Aorta (tissue), 5 donors: ENCODE measurements around the gene GREB1. TPM values are rescaled to one million over a fixed set of nuclear protein-coding genes. Genes with fewer than 3 reads are reported as not detected.

Experiments used
- ATAC-seq: fragments of 200-7000 bp; cut with Tn5 transposase; one replicate; pipeline ENCODE4 v1.9.1; 2022; ENCODE audit warnings: moderate library complexity; ENCODE audit not compliant: low FRiP score
- DNase-seq, 2 donors: peaks; one replicate each; pipeline ENCODE4 v3.0.0-alpha.2; 2020
- H3K27ac ChIP-seq, 2 donors: one replicate each; pipeline ENCODE4 v1.5.1; 2013; ENCODE audit warnings: low read length in 2 of 2, mild to moderate bottlenecking in 2 of 2, moderate library complexity in 2 of 2, control low read depth in 1 of 2, inconsistent platforms in 1 of 2, low read depth in 1 of 2
- H3K27me3 ChIP-seq, 2 donors: one replicate each; pipeline ENCODE4 v1.6.1; 2013; ENCODE audit warnings: control low read depth in 1 of 2, low read length in 1 of 2, mild to moderate bottlenecking in 1 of 2, moderate library complexity in 1 of 2; ENCODE audit not compliant: insufficient read depth in 2 of 2, control insufficient read depth in 1 of 2
- H3K36me3 ChIP-seq, 2 donors: one replicate each; pipeline ENCODE4 v1.6.1; 2013; ENCODE audit warnings: control low read depth in 1 of 2, low read length in 1 of 2, mild to moderate bottlenecking in 1 of 2; ENCODE audit not compliant: insufficient read depth in 2 of 2, control insufficient read depth in 1 of 2
- H3K4me1 ChIP-seq, 2 donors: one replicate each; pipeline ENCODE4 v1.6.1; 2013; ENCODE audit warnings: low read length in 2 of 2, control low read depth in 1 of 2, mild to moderate bottlenecking in 1 of 2, moderate library complexity in 1 of 2; ENCODE audit not compliant: insufficient read depth in 2 of 2, control insufficient read depth in 1 of 2
- H3K4me3 ChIP-seq, 2 donors: one replicate each; pipeline ENCODE4 v1.5.1; 2013; ENCODE audit warnings: low read length in 2 of 2, control low read depth in 1 of 2, mild to moderate bottlenecking in 1 of 2
- H3K9me3 ChIP-seq: one replicate; pipeline ENCODE4 v1.6.1; 2013; ENCODE audit warnings: mild to moderate bottlenecking, low read length; ENCODE audit not compliant: control insufficient read depth
- WGBS, 2 donors: extraction: QIAGEN DNeasy Blood & Tissue Kit; methylation state at CpG; one replicate each; pipeline ENCODE4 v1.1.7; 2013; 5-methylcytosine and 5-hydroxymethylcytosine counted together
- intact Hi-C, 2 donors: fragments of 100-400 bp; cut with DNase I; formaldehyde crosslinking; loops; one replicate each; pipeline versions ENCODE4 v1.14.2 to v1.15.0; 2022
- polyA plus RNA-seq, 2 donors: library from polyadenylated mRNA; stranded (reverse); fragments of 200-250 nt; gene quantifications; one replicate each; pipeline ENCODE4 v1.2.3, GENCODE V29; 2013
- total RNA-seq, 2 donors: library from RNA; stranded (reverse); fragmentation: NEBNext Ultra II Directional; extraction: Animal tissue kit (Norgen Biotek cat#: 25700); gene quantifications; one replicate each; pipeline ENCODE4 v1.2.1, GENCODE V29; 2021
- donor health status: healthy with polysubstance abuse.
- donor health status: Bipolar disorder and iron deficiency.
- donor health status: DM: no; HTN: no; CAD: no.
- donor health status: DM: no; HTN: no; CAD: no.
- donor health status: DM: yes; HTN: yes; CAD: no.

The GREB1 gene
- total and polyA plus RNA-seq, 4 donors, result 0.13 to 8.6 (median 7.2) TPM; not detected in 1

GRCh38 chr2:11615209-11615608, 81.4 kb downstream of the GREB1 start:
- Histone ChIP-seq H3K4me1 (no peaks in the 10 kb centered on the region), H3K27ac (no peak overlapping the region), H3K4me3 (no peak overlapping the region), H3K36me3 (no peaks in the 10 kb centered on the region), H3K9me3 (no peaks in the 10 kb centered on the region), H3K27me3 (no peaks in the 10 kb centered on the region)
- WGBS, 2 donors, result 75 to 77% methylated on average over 3 of the region's 3 CpGs
- ATAC-seq (no peak), DNase-seq (peak in 1 of 2 donors; percentile 4)
- intact Hi-C loops, result no loop called here

GRCh38 chr2:11616097-11616687, 82.3 kb downstream of the GREB1 start:
- intact Hi-C loops, result no loop called here
- WGBS, 2 donors, result 80 to 84% methylated on average over 14 of the region's 14 CpGs
- H3K27me3 ChIP-seq, result no peaks in the 10 kb centered on the region
- no peaks in the 10 kb centered on the region for H3K36me3 ChIP-seq
- H3K9me3 ChIP-seq, result no peaks in the 10 kb centered on the region
- ATAC-seq (no peak), DNase-seq (peak in 1 of 2 donors; percentile 9)
- no peaks in the 10 kb centered on the region for H3K4me1 ChIP-seq
- H3K4me3 ChIP-seq, result no peak overlapping the region
- H3K27ac ChIP-seq, result no peak overlapping the region

GRCh38 chr2:11616851-11617415, 83.1 kb downstream of the GREB1 start:
- ATAC-seq, result no peak
- H3K27me3 ChIP-seq, result no peaks in the 10 kb centered on the region
- no peak overlapping the region for H3K27ac ChIP-seq
- peak; percentile 29 to 49 for DNase-seq
- H3K36me3 ChIP-seq, result no peaks in the 10 kb centered on the region
- intact Hi-C loops, result no loop called here
- 83 to 86% methylated on average over 19 of the region's 19 CpGs for WGBS, 2 donors
- no peaks in the 10 kb centered on the region for H3K4me1 ChIP-seq
- H3K9me3 ChIP-seq, result no peaks in the 10 kb centered on the region
- no peak overlapping the region for H3K4me3 ChIP-seq

DNA sequence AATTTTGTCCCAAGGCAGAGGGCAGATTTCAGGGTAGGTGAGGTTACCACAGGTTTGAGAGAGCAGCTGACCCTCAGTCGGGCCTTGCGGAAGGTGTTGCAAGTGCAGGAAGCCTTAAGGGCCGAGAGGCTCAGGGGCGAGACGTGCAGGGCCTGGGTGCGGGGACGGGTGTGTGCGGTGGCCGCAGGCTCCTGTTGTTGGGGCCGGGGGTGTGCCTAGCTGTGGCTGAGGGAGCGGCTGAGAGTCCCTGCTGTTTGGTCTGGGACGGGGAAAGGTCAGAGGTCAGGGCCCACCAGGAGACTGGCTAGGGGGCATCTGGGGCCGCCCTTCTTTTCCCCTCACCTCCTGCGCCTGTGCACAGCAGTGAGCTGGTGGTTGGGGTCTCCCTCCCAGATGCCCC, 83.7 kb downstream of the GREB1 start:
- Histone ChIP-seq H3K4me1 (no peaks in the 10 kb centered on the region), H3K27me3 (no peaks in the 10 kb centered on the region), H3K4me3 (no peak overlapping the region), H3K9me3 (no peaks in the 10 kb centered on the region), H3K36me3 (no peaks in the 10 kb centered on the region), H3K27ac (no peak overlapping the region)
- intact Hi-C loops, result no loop called here
- ATAC-seq, result no peak
- 88 to 92% methylated on average over 13 to 14 of the region's 14 CpGs for WGBS, 2 donors
- DNase-seq, result peak in 1 of 2 donors; percentile 43

DNA sequence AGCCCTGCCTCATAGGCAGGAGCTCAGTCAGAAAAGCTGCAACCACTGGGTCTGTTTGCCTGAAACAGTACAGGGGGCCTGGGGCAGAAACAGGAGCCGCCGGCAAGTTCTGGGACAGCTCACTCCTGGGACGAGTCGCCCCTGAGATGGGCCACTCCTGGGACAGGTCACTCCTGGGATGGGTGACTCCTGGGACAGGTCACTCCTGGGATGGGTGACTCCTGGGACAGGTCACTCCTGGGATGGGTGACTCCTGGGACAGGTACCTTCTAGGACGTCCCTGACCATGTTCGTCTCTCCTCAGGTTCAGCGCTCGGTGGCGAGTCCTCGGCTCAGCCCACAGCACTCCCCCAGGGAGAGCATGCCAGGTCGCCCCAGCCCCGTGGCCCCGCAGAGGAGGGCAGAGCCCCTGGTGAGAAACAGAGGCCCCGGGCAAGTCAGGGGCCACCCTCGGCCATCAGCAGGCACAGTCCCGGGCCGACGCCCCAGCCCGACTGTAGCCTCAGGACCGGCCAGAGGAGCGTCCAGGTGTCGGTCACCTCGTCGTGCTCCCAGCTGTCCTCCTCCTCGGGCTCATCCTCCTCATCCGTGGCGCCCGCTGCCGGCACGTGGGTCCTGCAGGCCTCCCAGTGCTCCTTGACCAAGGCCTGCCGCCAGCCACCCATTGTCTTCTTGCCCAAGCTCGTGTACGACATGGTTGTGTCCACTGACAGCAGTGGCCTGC, 84.3 kb downstream of the GREB1 start:
- WGBS, 2 donors, result 92 to 94% methylated on average over 30 to 33 of the region's 33 CpGs
- peak in 1 of 2 donors; percentile 37 for DNase-seq
- intact Hi-C loops, result no loop called here
- Histone ChIP-seq H3K4me1 (no peaks in the 10 kb centered on the region), H3K36me3 (no peaks in the 10 kb centered on the region), H3K4me3 (no peak overlapping the region), H3K27ac (no peak overlapping the region), H3K27me3 (no peaks in the 10 kb centered on the region), H3K9me3 (no peaks in the 10 kb centered on the region)
- ATAC-seq, result peak; percentile 58

GRCh38 chr2:11618708-11619062, 84.8 kb downstream of the GREB1 start:
- no peak for DNase-seq
- Histone ChIP-seq H3K36me3 (no peaks in the 10 kb centered on the region), H3K4me1 (no peaks in the 10 kb centered on the region), H3K4me3 (no peak overlapping the region), H3K9me3 (no peaks in the 10 kb centered on the region), H3K27ac (no peak overlapping the region), H3K27me3 (no peaks in the 10 kb centered on the region)
- no peak for ATAC-seq
- intact Hi-C loops, result no loop called here
- WGBS, 2 donors, result 92 to 94% methylated on average over 20 of the region's 20 CpGs

- no peak for DNase-seq
- H3K27me3 ChIP-seq, result no peaks in the 10 kb centered on the region
- intact Hi-C loops, result no loop called here
- H3K4me1 ChIP-seq, result no peaks in the 10 kb centered on the region
- no peaks in the 10 kb centered on the region for H3K36me3 ChIP-seq
- WGBS, 2 donors, result 55 to 64% methylated on average over 2 of the region's 2 CpGs
- ATAC-seq, result no peak
- H3K27ac ChIP-seq, result no peak overlapping the region
- H3K9me3 ChIP-seq, result no peaks in the 10 kb centered on the region
- H3K4me3 ChIP-seq, result no peak overlapping the region
Observed at GRCh38 chr2:11621410-11621809, 87.6 kb downstream of the GREB1 start.

DNA sequence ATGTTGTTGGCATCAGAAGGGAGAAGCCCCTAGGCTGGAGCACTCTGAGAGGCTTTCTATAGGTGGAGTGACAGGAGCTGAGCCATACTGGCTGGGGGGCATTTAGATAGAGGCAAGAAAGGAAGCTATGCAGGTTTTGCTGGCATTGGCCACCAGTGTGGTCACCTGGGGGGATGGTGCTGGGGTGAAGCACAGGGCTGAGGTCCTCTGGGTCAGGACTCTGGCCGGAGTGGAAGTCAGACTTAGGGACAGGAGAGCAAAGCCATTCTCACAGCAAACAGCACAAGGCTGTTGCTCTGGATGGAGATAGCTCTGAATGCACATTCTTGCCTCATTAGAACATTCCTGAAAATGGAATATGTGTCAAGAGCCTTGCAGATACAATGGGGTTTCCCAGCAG, 88.8 kb downstream of the GREB1 start:
- DNase-seq, result no peak
- intact Hi-C loops, result no loop called here

GRCh38 chr2:11624893-11625292, 91.0 kb downstream of the GREB1 start:
- Histone ChIP-seq H3K36me3 (no peaks in the 10 kb centered on the region), H3K4me1 (no peaks in the 10 kb centered on the region), H3K4me3 (no peak overlapping the region), H3K27me3 (no peaks in the 10 kb centered on the region), H3K9me3 (peaks cover 7% of the 10 kb centered on the region), H3K27ac (no peak overlapping the region)
- ATAC-seq (no peak), DNase-seq (no peak)
- intact Hi-C loops, result no loop called here
- 93% methylated on average over 10 of the region's 10 CpGs for WGBS, 2 donors

More for the DNA sequence above, 88.8 kb downstream of the GREB1 start:
- Histone ChIP-seq H3K4me3 (no peak overlapping the region), H3K4me1 (no peaks in the 10 kb centered on the region), H3K27ac (no peak overlapping the region), H3K36me3 (no peaks in the 10 kb centered on the region), H3K27me3 (no peaks in the 10 kb centered on the region), H3K9me3 (peaks cover 7% of the 10 kb centered on the region)
- 79 to 82% methylated on average over 1 of the region's 1 CpG for WGBS, 2 donors
- no peak for ATAC-seq
